AG08396 (cell line): ENCODE data around the gene CNIH3.

Source experiments
- DNase-seq: peaks from one replicate; pipeline ENCODE4 v3.0.0; 2012; ENCODE audit warnings: low spot score, mixed read lengths

Gene CNIH3

GRCh38 chr1:224616756-224617409 lies 766 bp downstream of the CNIH3 start:
- DNase-seq, result no peak

DNA sequence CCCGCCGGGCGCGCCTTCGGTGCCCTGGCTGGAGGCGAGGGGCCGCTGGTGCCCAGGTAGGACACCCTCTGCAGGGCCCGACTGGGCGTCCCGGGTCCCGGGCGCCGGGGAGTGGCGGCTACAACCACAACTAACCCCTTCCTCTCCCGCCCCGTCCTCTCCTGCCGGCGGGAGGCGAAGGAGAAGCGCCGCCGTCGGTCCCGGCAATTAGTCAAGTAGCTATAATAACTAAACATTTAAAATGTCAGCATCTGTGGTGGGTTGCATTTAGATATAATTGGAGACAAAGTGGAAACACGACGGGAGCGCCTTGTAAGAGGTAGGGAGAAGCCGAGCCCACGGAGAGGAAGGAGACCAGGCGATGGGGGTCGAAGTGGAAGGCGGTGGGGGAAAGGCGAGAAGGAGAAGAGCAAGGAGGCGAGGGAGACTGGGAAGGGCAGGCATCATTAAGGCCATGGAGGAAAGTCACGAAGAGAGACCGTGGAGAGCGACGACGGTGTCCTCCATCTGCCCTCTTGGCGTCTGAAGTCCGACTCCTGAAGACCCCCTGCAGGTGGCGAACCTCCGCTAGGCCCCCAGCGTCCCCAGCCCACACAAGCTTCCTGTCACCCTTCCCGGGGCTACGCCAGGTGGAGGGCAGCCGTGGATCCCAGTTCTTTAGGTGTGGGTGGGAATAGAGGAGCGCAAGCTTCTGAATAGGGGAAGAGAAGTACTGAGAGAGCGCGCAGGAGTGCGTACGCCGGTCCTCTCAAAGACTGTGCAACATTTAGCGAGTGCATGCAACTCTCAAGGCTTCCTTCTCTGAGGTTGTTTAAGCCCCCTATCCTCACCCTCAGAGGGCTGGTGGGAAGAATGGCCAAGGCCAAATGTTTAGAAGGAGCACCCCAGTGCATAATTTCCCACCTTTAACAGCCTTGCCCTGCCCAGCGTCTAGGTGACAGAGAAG lies 1.6 kb downstream of the CNIH3 start:
- DNase-seq, result no peak

GRCh38 chr1:224619209-224619608 lies 3.1 kb downstream of the CNIH3 start:
- DNase-seq, result no peak

DNA sequence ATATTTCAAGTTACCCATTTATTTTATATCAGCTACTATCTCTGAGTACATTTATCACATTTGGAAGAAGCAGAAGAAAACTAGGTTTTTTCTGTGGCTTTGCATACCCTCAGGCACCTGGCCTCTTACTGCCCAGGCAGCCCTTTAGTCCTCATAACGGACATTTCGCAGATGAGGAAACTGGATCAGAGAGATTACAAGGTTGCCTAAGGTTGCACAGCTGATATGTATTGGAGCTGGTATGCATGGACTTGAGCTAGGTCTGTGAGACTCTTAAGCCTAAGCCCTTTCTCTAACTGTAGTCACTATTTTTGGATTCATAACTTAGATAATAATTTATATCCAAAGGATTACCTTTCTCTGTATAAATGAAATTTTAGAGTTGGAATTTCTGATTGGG lies 4.0 kb downstream of the CNIH3 start:
- no peak for DNase-seq

- no peak for DNase-seq
These were observed 5.9 kb downstream of the CNIH3 start for GRCh38 chr1:224621813-224622682.

DNA sequence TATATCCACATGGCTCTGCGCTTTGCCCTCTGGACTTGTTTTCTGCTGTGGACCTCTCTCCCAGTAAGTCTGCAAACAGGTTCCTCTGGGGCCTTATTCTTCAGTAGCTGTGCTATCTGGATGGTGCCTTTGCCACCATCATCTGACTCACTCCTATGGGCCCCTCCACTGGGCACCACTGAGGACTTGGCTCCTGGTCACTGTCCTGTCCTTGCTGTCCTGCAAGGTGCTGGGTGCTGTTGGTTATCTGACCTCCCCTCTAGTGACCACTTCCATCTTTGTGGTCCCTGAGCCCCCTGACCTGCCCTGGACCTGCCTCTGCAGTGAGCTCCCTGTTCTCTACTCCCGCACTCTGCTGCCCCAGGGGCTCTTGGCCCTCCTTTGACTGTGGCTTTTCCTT lies 6.7 kb downstream of the CNIH3 start:
- no peak for DNase-seq

DNA sequence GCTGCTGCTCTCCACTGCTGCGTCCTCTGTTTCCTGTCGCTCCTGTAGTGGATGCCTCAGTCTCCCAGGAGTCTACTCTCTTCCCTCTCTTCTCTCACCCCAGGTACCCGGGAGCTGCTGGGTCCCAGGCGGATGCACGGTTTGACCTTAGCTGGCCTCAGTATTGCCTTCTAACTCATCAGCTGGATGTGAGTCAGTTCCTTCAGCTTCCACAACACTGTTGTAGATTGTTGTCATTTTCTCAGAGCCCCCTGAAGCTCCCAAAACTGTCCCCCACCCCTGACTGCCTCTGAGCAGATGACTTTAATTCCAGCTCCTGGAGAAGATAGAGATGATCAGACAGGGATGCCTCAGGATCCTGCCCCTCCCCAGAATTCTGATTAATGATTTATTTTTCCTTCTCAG lies 7.2 kb downstream of the CNIH3 start:
- peak; percentile 67 for DNase-seq

- peak; percentile 86 for DNase-seq
These were observed 7.7 kb downstream of the CNIH3 start for GRCh38 chr1:224623743-224624333.

GRCh38 chr1:224624432-224624831 lies 8.3 kb downstream of the CNIH3 start:
- DNase-seq, result no peak

GRCh38 chr1:224626042-224626441 lies 9.9 kb downstream of the CNIH3 start:
- peak; percentile 71 for DNase-seq

DNA sequence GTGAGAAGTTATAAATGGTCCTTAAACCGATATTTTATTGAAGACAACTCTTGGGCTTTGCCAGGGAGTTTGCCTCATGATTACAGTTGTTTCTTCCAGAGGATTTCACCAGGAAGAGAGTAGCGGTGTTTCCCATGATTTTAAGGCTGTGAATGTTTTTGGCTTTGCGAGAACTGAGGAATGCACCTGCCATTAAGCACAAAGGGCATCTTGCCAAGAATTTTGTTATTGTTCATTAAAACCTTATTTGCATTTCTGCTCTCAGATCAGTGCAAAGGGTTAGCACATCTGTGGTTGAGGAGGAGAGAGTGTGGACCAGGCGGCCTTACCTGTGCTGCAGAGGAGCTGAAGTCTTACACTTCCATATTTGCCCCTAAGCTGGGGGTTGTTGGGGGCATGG lies 13.8 kb downstream of the CNIH3 start:
- DNase-seq, result no peak

GRCh38 chr1:224631462-224632115 lies 15.5 kb downstream of the CNIH3 start:
- no peak for DNase-seq

DNA sequence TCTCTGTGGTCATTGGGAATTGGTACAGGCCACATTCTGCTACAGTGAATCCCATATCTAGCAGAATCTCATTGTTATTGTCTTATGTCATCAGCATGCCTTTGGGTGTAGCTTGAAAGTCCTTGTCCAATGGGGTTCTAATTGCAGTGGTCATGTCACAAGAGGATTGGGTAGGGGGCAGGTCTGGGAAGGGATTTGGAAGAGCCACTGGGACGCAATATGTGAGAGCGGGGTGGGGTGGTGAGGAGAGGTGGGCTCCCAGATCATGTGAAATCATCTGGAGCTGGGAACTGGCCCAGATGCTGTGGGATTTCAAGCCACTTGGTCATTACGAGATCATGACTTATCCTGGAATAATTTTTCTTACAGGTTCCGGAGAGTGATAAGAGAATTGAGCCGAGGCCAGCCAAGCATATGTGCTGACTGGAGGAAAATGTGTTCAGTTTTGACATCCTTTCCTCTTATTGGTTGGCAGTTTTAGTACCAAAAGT lies 16.3 kb downstream of the CNIH3 start:
- DNase-seq, result no peak

DNA sequence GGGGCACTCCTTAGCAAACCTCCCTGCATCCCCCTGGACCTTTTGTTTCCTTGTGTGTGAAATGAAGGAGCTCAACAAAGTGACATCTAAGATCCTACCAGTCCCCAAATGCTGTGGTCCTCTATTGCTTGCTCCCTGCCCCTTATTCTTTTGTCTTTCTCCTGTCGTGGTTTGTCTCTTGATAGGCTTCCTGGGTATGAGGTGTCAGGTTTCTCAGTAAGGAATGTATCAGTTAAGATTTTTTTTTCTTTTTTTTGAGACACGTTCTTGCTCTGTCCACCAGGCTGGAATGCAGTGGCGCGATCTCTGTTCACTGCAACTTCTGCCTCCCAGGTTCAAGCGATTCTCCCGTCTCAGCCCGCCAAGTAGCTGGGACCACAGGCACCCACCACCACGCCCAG lies 16.8 kb downstream of the CNIH3 start:
- no peak for DNase-seq

- DNase-seq, result peak; percentile 70
These were observed 19.2 kb downstream of the CNIH3 start for GRCh38 chr1:224635356-224635755.

- peak; percentile 85 for DNase-seq
These were observed 21.4 kb downstream of the CNIH3 start for GRCh38 chr1:224637515-224637914.

DNA sequence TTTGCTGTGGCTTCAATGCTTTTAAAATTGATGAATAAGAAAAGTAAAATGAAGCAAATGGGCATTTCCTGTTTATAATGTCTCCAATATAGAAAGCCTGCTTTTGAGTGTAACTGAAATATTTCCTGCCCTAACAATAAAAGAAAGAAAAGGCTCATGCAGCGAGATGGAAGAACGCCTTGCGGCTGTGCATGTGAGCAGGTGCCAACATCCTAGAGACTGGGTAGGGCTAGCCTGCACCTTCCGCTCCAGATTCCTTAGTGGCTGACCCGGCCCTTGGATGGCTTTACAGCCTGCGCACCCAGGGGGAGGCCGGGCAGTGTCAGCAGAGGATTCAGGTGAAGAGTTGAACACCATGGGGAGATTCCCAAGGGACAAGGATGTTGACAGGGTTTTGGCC lies 21.8 kb downstream of the CNIH3 start:
- no peak for DNase-seq

DNA sequence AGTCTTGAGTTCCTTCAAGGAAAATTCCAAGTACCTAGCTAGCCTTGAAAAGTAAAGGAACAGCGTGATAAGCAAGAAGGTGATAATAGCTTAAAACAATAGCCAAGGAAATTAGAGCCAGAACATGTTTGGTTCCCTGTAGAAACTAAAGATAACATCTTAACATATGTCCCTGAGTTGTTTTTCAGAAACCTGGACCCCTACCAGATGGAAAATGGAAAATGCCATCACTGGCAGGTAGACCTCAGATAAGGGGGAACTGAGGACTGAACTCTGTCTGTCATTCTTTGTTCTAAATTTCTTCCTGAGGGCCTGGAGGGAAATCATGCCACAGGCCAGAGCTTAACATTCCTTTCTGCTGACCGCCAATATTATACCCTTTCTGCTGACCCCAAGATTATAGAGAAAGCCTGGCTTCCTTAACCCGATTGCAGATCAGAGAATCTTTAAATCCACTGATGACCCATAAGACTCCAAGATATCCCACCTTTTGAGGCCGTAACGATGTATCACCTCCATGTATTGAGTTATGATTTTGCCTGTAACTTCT lies 23.4 kb downstream of the CNIH3 start:
- DNase-seq, result no peak

- DNase-seq, result no peak
These were observed 23.9 kb downstream of the CNIH3 start for GRCh38 chr1:224640018-224640417.

DNA sequence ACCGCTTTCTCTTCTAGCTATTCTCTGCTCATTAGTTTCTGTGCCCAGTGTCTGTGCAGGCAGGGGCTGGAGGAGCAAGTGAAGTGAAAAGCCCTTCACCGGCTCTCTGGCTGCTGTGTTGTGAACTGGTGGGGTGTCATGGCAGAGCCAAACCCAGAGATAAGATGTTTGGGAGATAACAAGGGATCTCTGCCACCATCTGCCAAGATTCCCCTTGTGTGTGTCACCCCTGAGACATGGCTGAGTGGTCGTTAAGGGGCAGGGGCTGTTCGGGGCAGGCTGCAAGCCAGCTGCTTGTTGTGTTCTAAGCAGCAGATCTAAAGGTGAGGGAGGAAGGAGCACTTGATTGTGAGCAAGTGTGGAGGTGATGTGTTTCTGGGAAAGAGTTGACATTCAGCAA lies 24.5 kb downstream of the CNIH3 start:
- no peak for DNase-seq

GRCh38 chr1:224641030-224641429 lies 24.9 kb downstream of the CNIH3 start:
- no peak for DNase-seq
